Fibroblast of mammary gland (primary cell): ENCODE results near the gene TMEM88.
A peak's percentile ranks its signal among the peaks of the same experiment; 100 is the strongest.

Experiments used
- DNase-seq: peaks from one replicate; pipeline ENCODE4 v3.0.0-alpha.2; 2010; ENCODE audit warnings: low read depth
- H3K4me3 ChIP-seq: 2 replicates; pipeline ENCODE4 v1.5.1; 2011; ENCODE audit warnings: low read depth, mild to moderate bottlenecking, low read length, moderate library complexity; ENCODE audit not compliant: control insufficient read depth
- CTCF ChIP-seq: conservative IDR thresholded peaks from 2 replicates; pipeline ENCODE4 v1.5.1; 2011; ENCODE audit warnings: low read depth, low read length, inconsistent platforms; ENCODE audit not compliant: control insufficient read depth, insufficient read depth

Gene TMEM88

GRCh38 chr17:7844292-7845154, 10.3 kb upstream of the TMEM88 start:
- peak; percentile 95 for DNase-seq
- H3K4me3 ChIP-seq, result peak overlapping the region; percentile 68
- no peak for TF ChIP-seq CTCF

- H3K4me3 ChIP-seq, result peak overlapping the region; percentile 68
- no peak for TF ChIP-seq CTCF
- DNase-seq, result no peak
These were observed 9.4 kb upstream of the TMEM88 start for GRCh38 chr17:7845359-7846062.

- no peak for DNase-seq
- TF ChIP-seq CTCF, result no peak
- no peak overlapping the region for H3K4me3 ChIP-seq
These were observed 8.7 kb upstream of the TMEM88 start for GRCh38 chr17:7846063-7846735.

GRCh38 chr17:7846765-7847661, 7.9 kb upstream of the TMEM88 start:
- no peak for TF ChIP-seq CTCF
- DNase-seq, result no peak
- no peak overlapping the region for H3K4me3 ChIP-seq

GRCh38 chr17:7848131-7848579, 6.7 kb upstream of the TMEM88 start:
- no peak overlapping the region for H3K4me3 ChIP-seq
- no peak for DNase-seq
- TF ChIP-seq CTCF, result no peak

- TF ChIP-seq CTCF, result no peak
- no peak overlapping the region for H3K4me3 ChIP-seq
- DNase-seq, result no peak
These were observed 6.1 kb upstream of the TMEM88 start for GRCh38 chr17:7848739-7849129.
